Nephron progenitor cell (in vitro differentiated cells): ENCODE measurements around the gene TRIM29.

Source experiments
- DNase-seq: peaks from one replicate; pipeline ENCODE4 v3.0.0; 2021
- H3K27ac Mint-ChIP-seq: 2 replicates; pipeline ENCODE4 v1.8.0; 2021; ENCODE audit warnings: mild to moderate bottlenecking, moderate library complexity, mixed read lengths
- H3K27me3 Mint-ChIP-seq: 2 replicates; pipeline ENCODE4 v1.8.0; 2021; ENCODE audit warnings: mild to moderate bottlenecking, low read depth, mixed read lengths; ENCODE audit not compliant: poor library complexity
- H3K36me3 Mint-ChIP-seq: 2 replicates; pipeline ENCODE4 v1.8.0; 2021; ENCODE audit warnings: low read depth, mixed read lengths
- H3K4me1 Mint-ChIP-seq: 2 replicates; pipeline ENCODE4 v1.8.0; 2021; ENCODE audit warnings: mixed read lengths
- H3K4me3 Mint-ChIP-seq: 2 replicates; pipeline ENCODE4 v1.8.0; 2021; ENCODE audit warnings: mild to moderate bottlenecking, moderate library complexity, mixed read lengths
- H3K9me3 Mint-ChIP-seq: 2 replicates; pipeline ENCODE4 v1.8.0; 2021; ENCODE audit warnings: mild to moderate bottlenecking, moderate library complexity, mixed read lengths
- CTCF ChIP-seq: fragments of 200-600 bp; sonication (generic); IDR thresholded peaks from 2 replicates; pipeline ENCODE4 v1.5.0; 2021; ENCODE audit warnings: antibody characterized with exemption

TRIM29 gene

GRCh38 chr11:120102864-120103122, 35.1 kb downstream of the TRIM29 start:
- no peak for TF ChIP-seq CTCF
- no peaks in the 10 kb centered on the region for H3K36me3 Mint-ChIP-seq
- H3K27me3 Mint-ChIP-seq = peaks cover 21% of the 10 kb centered on the region
- H3K9me3 Mint-ChIP-seq = peaks cover 11% of the 10 kb centered on the region
- peaks cover 36% of the 10 kb centered on the region for H3K4me1 Mint-ChIP-seq
- H3K4me3 Mint-ChIP-seq = no peak overlapping the region
- no peak overlapping the region for H3K27ac Mint-ChIP-seq
- DNase-seq = no peak

- H3K4me3 Mint-ChIP-seq = no peak overlapping the region
- DNase-seq = no peak
- no peak overlapping the region for H3K27ac Mint-ChIP-seq
- H3K27me3 Mint-ChIP-seq = peaks cover 21% of the 10 kb centered on the region
- no peaks in the 10 kb centered on the region for H3K36me3 Mint-ChIP-seq
- H3K4me1 Mint-ChIP-seq = peaks cover 41% of the 10 kb centered on the region
- no peak for TF ChIP-seq CTCF
- peaks cover 11% of the 10 kb centered on the region for H3K9me3 Mint-ChIP-seq
Measured at GRCh38 chr11:120102050-120102863, 35.7 kb downstream of the TRIM29 start.

- peaks cover 13% of the 10 kb centered on the region for H3K27me3 Mint-ChIP-seq
- no peaks in the 10 kb centered on the region for H3K36me3 Mint-ChIP-seq
- H3K4me1 Mint-ChIP-seq = peaks cover 67% of the 10 kb centered on the region
- DNase-seq = no peak
- H3K27ac Mint-ChIP-seq = no peak overlapping the region
- no peak for TF ChIP-seq CTCF
- peaks cover 3% of the 10 kb centered on the region for H3K9me3 Mint-ChIP-seq
- H3K4me3 Mint-ChIP-seq = no peak overlapping the region
Measured at GRCh38 chr11:120098503-120099020, 39.4 kb downstream of the TRIM29 start.

- Mint-ChIP-seq H3K36me3 (no peaks in the 10 kb centered on the region), H3K27me3 (peaks cover 13% of the 10 kb centered on the region), H3K27ac (peak overlapping the region; percentile 37), H3K9me3 (peaks cover 3% of the 10 kb centered on the region), H3K4me3 (no peak overlapping the region), H3K4me1 (peaks cover 63% of the 10 kb centered on the region)
- DNase-seq = no peak
- no peak for TF ChIP-seq CTCF
Measured at GRCh38 chr11:120097721-120098385, 40.1 kb downstream of the TRIM29 start.

- H3K36me3 Mint-ChIP-seq = no peaks in the 10 kb centered on the region
- H3K9me3 Mint-ChIP-seq = no peaks in the 10 kb centered on the region
- peaks cover 13% of the 10 kb centered on the region for H3K27me3 Mint-ChIP-seq
- peak overlapping the region; percentile 70 for H3K27ac Mint-ChIP-seq
- TF ChIP-seq CTCF = no peak
- H3K4me1 Mint-ChIP-seq = peaks cover 59% of the 10 kb centered on the region
- DNase-seq = peak; percentile 75
- peak overlapping the region; percentile 55 for H3K4me3 Mint-ChIP-seq
Measured at GRCh38 chr11:120096369-120097191, 41.3 kb downstream of the TRIM29 start.
